Measurements from ENCODE around the gene DOCK2.

DNA sequence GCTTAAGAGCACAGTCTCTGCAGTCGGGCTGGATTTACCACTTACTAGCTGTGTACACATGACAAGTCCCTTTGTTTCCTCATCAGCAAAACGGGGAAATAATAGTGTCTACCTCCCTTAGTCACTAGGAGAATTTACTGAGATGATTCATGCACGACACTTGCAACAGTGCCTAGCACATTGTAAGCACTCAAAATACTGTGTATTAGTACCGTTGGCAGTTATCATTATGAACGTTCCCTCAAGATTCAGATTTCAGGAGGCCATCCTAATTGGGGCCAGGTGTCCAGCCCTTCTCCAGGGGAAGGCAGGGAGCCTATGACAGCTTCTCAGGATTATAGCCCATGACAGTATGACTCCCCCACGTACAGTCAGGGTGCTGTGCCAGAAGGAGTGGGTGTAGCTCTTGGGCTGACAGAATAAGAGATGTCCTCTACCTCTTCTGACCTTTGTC is 164.3 kb downstream of the DOCK2 start:
- TF ChIP-seq, protein P1, sequence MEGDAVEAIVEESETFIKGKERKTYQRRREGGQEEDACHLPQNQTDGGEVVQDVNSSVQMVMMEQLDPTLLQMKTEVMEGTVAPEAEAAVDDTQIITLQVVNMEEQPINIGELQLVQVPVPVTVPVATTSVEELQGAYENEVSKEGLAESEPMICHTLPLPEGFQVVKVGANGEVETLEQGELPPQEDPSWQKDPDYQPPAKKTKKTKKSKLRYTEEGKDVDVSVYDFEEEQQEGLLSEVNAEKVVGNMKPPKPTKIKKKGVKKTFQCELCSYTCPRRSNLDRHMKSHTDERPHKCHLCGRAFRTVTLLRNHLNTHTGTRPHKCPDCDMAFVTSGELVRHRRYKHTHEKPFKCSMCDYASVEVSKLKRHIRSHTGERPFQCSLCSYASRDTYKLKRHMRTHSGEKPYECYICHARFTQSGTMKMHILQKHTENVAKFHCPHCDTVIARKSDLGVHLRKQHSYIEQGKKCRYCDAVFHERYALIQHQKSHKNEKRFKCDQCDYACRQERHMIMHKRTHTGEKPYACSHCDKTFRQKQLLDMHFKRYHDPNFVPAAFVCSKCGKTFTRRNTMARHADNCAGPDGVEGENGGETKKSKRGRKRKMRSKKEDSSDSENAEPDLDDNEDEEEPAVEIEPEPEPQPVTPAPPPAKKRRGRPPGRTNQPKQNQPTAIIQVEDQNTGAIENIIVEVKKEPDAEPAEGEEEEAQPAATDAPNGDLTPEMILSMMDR (IDR thresholded peaks at IDR 0.05) = no peak
- TF ChIP-seq POLR2A (IDR thresholded peaks at IDR 0.05) = no peak

All from uterus (tissue), 2 donors.